T47D (cell line): ENCODE results near the gene CTNNA1.

ENCODE experiments used
- DNase-seq, 2 experiments: peaks; one replicate each; pipeline versions ENCODE4 v3.0.0 to v3.0.0-alpha.2; 2011 to 2012; ENCODE audit warnings: low read depth in 1 of 2, low spot score in 1 of 2
- JUND ChIP-seq: IDR thresholded peaks from 2 replicates; pipeline ENCODE4 v1.6.1; 2012; ENCODE audit warnings: low read depth
- in situ Hi-C: cut with HindIII; loops from 2 replicates; pipeline ENCODE4 v1.10.0; 2016; ENCODE audit warnings: low sequenced_read_pairs, low pct_unique_long_range_greater_than_20kb

The CTNNA1 gene

DNA sequence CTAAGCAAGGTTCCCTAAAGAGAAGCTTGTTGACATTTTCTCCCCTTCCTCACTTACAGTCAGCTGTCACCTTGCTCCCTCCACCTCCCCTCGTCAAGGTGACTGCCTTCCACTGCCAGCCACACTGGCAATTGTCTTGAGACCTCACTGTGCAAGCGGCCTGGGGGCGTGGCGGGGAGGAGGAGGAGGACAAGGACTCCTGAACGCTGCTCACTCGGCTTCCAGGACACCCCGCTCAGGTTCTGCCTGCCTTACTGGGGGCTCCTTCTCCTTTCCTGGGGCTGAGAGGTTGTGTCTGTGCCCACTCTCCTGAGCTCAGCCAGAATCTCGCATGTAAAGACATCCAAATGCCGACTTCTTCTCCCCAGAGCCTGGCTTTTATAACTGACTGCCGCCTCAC is 182.2 kb downstream of the CTNNA1 start:
- in situ Hi-C loops, result no loop called here
- DNase-seq, result no peak
- TF ChIP-seq JUND, result no peak

DNA sequence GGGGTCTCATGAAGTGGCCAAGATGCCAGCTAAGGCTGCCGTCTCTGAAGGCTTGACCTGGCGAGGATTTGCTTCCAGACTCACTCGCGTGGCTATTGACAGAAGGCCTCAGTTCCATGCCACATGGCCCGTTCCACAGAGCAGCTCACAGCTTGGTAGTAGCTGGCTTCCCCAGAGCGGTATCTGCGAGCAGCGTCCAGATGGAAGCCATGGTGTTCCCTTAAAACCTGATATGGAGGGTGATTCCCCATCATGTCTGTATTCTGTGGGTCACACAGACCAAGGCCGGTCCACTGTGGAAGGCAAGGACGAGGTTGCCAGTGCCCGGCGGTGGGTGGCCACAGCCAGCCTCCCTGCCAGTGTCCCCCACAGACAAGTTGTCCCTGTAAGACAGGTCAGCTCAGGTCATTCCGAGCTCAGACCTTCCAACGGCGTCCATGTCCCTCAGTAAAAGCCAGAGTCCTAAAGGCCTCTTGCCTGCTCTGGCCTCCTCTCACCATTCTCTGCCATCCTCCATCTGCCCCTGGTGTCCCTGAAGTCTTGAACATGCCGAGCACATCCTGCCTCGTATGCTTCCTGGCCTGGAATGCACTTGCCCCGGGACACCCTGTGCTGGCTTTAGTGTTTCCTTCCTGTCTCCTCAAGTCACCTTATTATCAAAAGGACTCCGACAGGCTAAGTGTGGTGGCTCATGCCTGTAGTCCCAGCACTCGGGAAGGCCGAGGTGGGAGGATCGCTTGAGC is 183.2 kb downstream of the CTNNA1 start:
- in situ Hi-C loops, result no loop called here
- DNase-seq, result no peak
- TF ChIP-seq JUND, result no peak

DNA sequence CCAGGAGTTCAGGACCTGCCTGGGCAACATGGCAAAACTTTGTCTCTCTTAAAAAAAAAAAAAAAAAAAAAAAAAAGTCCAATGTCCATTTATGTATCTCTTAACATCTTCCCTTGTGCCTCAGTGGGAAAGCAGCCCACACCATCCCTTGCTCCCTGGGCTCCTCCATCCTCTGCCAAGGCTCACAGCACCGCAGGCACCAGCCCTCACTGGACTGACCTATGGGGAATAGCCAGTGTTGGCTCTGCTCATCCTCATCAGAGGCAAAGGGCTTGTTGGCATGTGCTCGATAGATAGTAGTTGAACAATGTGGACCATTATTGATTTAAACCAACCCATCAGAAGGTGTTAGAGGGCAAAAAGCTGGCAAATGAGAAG is 183.7 kb downstream of the CTNNA1 start:
- TF ChIP-seq JUND, result no peak
- in situ Hi-C loops, result no loop called here
- no peak for DNase-seq

DNA sequence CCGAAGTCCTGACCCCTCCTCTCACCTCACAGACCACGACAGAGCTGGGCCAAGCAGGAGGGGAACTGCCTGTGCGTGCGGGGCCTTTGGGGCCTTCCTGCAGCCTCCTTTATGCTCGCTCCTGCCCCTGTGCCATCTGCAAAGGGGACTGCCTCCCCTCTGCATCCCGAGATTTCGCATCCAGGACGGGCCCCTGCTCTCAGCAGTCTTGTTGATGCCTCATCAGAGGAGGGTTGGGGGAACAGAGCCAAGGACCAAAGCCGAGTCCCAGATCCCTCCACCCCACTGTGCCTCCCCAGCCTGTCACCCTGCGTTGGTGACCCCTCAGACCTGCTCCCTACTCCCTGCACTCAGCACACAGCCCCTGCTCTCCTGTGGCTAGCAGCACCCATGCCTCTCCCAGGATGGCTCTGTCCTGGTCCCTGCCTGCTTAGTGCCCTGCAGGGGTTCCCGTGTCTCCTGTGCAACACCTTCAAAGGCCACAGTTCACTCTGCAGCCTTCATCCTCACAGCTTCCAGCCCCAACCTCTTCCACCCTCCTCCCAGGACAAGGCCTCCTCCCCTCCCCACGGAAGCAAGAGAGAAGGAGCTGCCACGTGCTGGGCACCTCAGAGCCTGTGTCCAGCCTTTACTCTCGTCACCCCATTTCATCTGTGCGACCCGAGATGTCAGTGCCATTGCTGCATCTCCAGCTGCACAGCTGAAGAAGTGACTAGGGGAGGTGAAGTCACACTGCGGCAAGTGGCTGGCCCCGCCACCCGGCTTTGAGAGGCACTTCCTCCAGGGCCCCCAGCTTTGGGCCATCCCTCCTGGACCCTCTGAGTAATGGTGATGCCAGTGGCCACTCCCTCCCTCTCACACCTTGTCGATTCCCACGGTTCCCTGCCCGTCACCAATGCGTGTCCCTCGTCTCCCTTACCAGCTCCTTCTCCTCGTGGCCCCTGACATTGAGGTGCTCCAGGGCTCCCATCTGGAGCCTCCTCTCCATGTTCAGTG is 184.5 kb downstream of the CTNNA1 start:
- no peak for TF ChIP-seq JUND
- DNase-seq, result no peak
- in situ Hi-C loops, result no loop called here

DNA sequence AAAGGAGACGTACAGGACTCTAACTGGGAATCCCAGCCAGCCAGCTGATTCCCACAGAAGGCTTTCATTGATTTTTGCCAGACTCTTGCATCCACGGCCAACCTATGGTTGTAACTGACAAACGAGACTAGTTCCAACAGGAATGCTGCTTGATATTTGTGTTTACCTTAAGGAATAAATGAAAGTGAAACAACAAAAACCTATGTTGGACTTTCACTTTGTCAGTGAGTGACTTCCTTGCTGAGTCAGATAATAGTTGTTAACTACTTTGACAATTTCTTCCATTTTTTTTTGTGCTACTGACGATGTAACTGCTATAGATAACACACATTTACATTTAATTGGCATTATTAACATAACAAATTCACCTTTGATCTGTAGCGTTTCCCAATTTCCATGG is 185.3 kb downstream of the CTNNA1 start:
- no peak for DNase-seq
- in situ Hi-C loops, result no loop called here
- TF ChIP-seq JUND, result no peak

DNA sequence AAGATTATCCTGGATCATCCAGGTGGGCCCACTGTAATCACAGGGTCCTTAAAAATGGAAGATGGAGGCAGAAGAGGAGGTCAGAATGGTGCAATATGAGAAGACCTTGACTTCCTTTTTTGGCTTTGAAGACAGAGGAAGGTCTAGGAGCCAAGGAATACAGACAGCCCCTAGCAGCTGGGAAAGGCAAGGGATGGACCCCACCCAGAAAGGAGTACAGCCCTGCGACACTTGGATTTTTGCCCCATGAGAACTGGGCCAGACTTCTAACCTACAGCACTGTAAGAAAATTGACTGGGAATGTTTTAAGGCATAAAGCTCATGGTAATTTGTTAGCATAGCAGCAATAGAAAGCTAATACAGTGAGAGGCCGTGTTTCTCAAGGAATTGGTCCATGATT is 188.8 kb downstream of the CTNNA1 start:
- in situ Hi-C loops, result no loop called here
- DNase-seq, result no peak

DNA sequence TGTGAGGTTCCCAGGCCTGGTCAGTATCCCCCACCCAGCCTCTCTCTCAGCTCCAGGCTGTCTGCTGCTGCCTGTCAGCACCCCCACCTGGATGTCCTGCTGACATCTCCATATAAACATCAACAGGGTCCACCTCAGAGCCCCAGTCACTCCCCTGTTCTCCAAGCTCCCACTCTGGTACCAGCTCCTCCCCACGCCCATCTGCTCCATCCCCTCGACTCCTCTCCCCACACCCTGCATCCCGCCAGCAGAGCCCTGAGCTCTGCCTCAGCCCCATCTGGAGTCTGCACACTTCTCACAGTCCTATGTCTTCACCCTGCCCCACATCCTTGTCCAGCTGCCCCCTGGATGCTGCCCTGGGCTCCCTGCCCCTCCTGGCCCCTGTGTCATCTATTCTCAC is 189.6 kb downstream of the CTNNA1 start:
- in situ Hi-C loops, result no loop called here
- TF ChIP-seq JUND, result no peak
- DNase-seq, result no peak

More for the DNA sequence above, 188.8 kb downstream of the CTNNA1 start:
- no peak for TF ChIP-seq JUND

DNA sequence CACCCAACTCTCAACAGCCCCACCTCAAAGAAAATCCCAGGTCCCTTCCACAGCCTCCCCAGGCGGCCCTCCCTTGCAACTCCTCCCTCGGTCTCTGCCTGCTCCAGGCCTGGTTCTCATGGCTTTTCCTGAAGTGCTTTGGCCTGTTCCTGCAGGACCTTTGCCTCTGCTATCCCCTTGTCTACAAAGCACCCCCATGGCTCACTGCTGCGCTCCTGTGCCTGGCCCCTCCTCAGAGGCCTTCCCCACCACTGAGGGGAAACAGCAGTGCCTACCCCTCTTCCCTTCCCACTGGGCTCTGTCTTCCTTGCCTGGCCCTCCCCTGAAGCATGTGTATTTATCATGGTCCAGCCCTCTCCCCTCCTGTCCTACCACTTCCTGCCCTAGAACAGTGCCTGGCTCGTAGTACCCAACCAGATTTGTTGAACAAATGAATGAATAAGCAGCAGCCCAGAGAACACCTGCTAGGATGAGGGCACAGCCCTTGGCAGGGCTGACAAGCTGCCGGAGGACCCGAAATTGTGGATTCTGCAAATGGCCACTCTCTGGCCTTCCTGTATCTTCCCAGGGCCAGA is 190.5 kb downstream of the CTNNA1 start:
- no peak for DNase-seq
- no peak for TF ChIP-seq JUND
- in situ Hi-C loops, result no loop called here

DNA sequence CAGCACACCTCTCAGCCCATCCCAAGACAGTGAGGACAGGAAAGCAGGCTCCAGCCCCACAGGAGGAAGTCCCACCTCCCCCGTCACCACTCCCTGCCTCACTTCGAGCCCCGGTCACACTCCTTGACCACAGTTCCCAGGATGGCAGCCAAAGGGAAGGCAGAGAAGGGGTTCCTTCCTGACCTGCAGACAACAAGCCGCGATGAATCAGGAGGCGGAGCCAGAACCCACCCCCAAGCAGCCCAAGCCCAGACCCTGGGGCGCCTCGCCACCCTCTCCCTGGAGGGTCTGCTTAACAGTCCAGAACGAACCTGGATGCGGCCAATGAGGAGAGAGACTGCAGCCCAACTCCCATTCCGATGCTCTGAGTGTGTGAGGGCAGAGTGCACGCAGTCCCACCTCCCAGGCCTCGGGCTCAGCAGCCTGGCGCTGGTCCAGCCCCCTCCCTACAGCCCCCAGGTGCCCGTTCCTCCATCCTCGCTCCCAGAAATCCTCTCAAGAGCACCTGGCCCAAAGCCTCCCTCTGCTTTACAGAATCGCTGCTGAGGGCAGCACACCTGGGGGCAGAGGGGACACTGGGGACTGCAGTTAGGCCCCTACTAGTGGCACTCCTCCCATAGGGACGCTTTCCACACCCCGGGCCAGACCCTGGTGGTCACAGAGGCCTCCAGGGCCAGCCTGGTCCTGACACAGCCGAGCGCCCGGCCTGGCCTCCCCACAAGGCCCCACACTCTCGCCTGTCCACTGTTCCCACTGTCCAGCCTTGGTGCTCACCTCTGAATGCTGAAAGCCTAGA is 191.5 kb downstream of the CTNNA1 start:
- TF ChIP-seq JUND, result no peak
- no peak for DNase-seq
- in situ Hi-C loops, result no loop called here

DNA sequence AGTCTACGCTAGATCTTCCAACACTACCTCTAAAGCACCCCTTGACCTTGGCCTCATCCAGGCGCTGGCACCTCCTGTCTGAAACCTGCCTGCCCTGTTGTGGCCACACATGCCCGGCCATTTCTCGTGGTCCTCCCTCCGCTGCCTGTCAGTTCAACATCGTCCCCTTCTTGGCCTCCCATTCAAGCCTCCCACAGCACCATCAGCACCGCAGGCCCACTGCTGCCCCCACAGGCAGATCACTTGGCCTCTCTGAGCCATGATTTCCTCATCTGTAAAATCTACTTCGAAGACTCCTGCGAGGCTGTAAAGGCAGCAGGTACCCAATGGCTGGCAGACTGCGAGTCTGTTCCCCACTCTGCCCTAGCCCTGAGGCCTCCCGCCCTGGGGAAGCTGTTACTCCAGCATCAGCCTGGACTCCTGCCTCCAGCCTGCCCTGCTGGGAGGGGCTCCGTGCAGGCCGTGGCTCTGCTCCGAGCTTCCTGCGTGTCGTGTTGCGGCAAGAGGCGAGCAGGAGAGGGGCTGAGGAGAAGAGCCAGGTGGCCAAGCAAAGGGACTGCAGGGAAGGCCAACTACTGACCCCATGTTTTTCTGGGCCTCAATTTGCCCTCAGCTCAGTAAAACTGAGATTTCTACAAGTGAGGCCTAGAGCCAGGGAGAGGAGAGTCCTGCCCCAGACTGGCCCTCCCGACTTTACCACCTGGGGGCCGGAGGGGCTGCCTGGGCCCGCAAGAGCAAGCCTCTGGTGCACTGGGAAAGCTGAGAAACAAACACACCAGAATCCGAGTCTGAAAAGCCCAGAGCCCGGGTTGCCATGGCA is 192.4 kb downstream of the CTNNA1 start:
- in situ Hi-C loops, result no loop called here
- DNase-seq, result no peak

DNA sequence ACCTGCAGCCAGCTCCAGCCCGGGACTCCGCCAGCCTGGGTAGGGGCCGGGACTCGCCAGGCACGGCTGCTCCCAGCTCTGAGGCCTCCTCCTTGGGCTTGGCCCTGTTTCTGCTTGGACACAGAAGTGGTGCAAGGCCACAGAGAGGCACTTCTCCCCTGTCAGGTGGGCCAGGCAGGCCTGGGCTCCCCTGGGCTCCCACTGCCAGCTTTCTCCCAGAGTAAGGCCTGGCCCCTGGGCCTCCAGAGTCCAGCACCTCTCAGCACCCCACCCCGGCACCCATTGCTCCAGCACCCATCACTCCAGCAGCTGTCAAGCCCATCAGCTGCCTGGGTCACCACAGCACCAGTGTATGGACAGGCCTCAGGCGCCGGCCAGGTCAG is 193.0 kb downstream of the CTNNA1 start:
- TF ChIP-seq JUND, result no peak
- no peak for DNase-seq
- in situ Hi-C loops, result no loop called here

More for the DNA sequence above, 192.4 kb downstream of the CTNNA1 start:
- TF ChIP-seq JUND, result no peak
